Ovary (tissue), 9 donors: ENCODE measurements around the gene SPARC. TPM values are rescaled to one million over a fixed set of nuclear protein-coding genes. Genes with fewer than 3 reads are reported as not detected.

Experiments used
- DNase-seq, 5 donors: peaks; one replicate each; pipeline ENCODE4 v3.0.0-alpha.2; 2019 to 2020
- H3K27ac ChIP-seq, 2 donors: fragments of 200-600 bp; one replicate each; pipeline versions ENCODE4 v1.5.1 to v1.8.0; 2019 to 2022
- H3K27me3 ChIP-seq: fragments of 200-600 bp; one replicate; pipeline ENCODE4 v1.8.0; 2022
- H3K36me3 ChIP-seq: fragments of 200-600 bp; sonication (generic); one replicate; pipeline ENCODE4 v1.5.1; 2019
- H3K4me1 ChIP-seq: one replicate; pipeline ENCODE4 v1.8.1; 2013; ENCODE audit warnings: mild to moderate bottlenecking, moderate library complexity; ENCODE audit not compliant: insufficient read depth
- H3K4me3 ChIP-seq: fragments of 200-600 bp; sonication (generic); one replicate; pipeline ENCODE4 v1.5.1; 2017
- H3K9me3 ChIP-seq, 2 donors: fragments of 200-600 bp in 1 of 2; sonication (generic) in 1 of 2; one replicate each; pipeline versions ENCODE4 v1.5.1 to v1.8.1; 2013 to 2019; ENCODE audit warnings: mild to moderate bottlenecking in 1 of 2, moderate library complexity in 1 of 2
- CTCF ChIP-seq, 3 donors: fragments of 450-650 bp in 2 of 3; fragments of 200-600 bp in 1 of 3; IDR thresholded peaks; one replicate each; pipeline versions ENCODE4 v1.5.1 to v1.8.0; 2016 to 2022; ENCODE audit warnings: antibody characterized with exemption in 3 of 3, mild to moderate bottlenecking in 1 of 3
- EP300 ChIP-seq: sonication (generic); formaldehyde crosslinking; IDR thresholded peaks from one replicate; pipeline ENCODE4 v1.6.1; 2017; ENCODE audit warnings: antibody characterized with exemption
- POLR2A ChIP-seq: fragments of 450-650 bp; IDR thresholded peaks from one replicate; pipeline ENCODE4 v1.6.1; 2017; ENCODE audit warnings: antibody characterized with exemption, mild to moderate bottlenecking, moderate library complexity
- WGBS, 3 donors: extraction: QIAGEN DNeasy Blood & Tissue Kit in 1 of 3; methylation state at CpG; one replicate each; pipeline versions ENCODE4 v1.1.5 to v1.1.7; 2013 to 2017; 5-methylcytosine and 5-hydroxymethylcytosine counted together
- intact Hi-C, 4 donors: fragments of 100-400 bp; cut with DNase I; formaldehyde crosslinking; loops; one replicate each; pipeline versions ENCODE4 v1.11.0 to v1.15.1; 2022 to 2023
- polyA plus RNA-seq, 2 donors: library from polyadenylated mRNA; stranded (reverse); fragments of 200-250 nt in 1 of 2; fragments of 350-450 nt in 1 of 2; fragmentation: Illumina TruSeq in 1 of 2; extraction: RNeasy Lipid Tissue Mini Kit (QIAGEN cat#74804) in 1 of 2; gene quantifications; one replicate each; pipeline ENCODE4 v1.2.3, GENCODE V29; 2013 to 2014
- total RNA-seq, 7 donors: library from RNA; depleted of rRNA in 2 of 7; stranded (reverse); fragments of >200 nt in 2 of 7; fragmentation: NEBNext Ultra II Directional in 3 of 7; extraction: Animal tissue kit (Norgen Biotek cat#: 25700) in 3 of 7; gene quantifications; one replicate each; pipeline versions ENCODE4 v1.1.0 to v1.2.4, GENCODE V29; 2016 to 2023
- donor health status: DM: no; HTN: no; CAD: no; lungs with moderate emphysema.
- donor health status: DM: no; HTN: no; CAD: no.
- donor health status: Bipolar disorder and iron deficiency.
- donor health status: DM: yes; HTN: yes; CAD: no.
- donor health status: DM: no; HTN: no; CAD: no.
- donor health status: DM: yes; HTN: yes; CAD: no.

Gene SPARC
- total and polyA plus RNA-seq, 9 donors, result 220 to 2,564 (median 924) TPM

- intact Hi-C loops, result no loop called here
- H3K4me3 ChIP-seq, result no peak overlapping the region
- no peak overlapping the region for H3K27ac ChIP-seq
- H3K4me1 ChIP-seq, result peaks cover 5% of the 10 kb centered on the region
- H3K36me3 ChIP-seq, result no peaks in the 10 kb centered on the region
- DNase-seq, result no peak
- TF ChIP-seq POLR2A (no peak), EP300 (no peak), CTCF (IDR thresholded peaks at IDR 0.05) (no peak)
- 10 to 23% (median 18%) methylated on average over 2 of the region's 2 CpGs for WGBS, 3 donors
- no peaks in the 10 kb centered on the region for H3K9me3 ChIP-seq
- H3K27me3 ChIP-seq, result no peaks in the 10 kb centered on the region
Observed at GRCh38 chr5:151707567-151707966, 20.9 kb upstream of the SPARC start.

GRCh38 chr5:151706906-151707305 is 20.2 kb upstream of the SPARC start:
- DNase-seq, result no peak
- Histone ChIP-seq H3K36me3 (no peaks in the 10 kb centered on the region), H3K9me3 (no peaks in the 10 kb centered on the region), H3K4me3 (no peak overlapping the region), H3K27me3 (no peaks in the 10 kb centered on the region), H3K4me1 (peaks cover 5% of the 10 kb centered on the region), H3K27ac (no peak overlapping the region)
- TF ChIP-seq CTCF (IDR thresholded peaks at IDR 0.05) (no peak), POLR2A (no peak), EP300 (no peak)
- intact Hi-C loops, result no loop called here

- DNase-seq, result no peak
- TF ChIP-seq EP300, result no peak
- TF ChIP-seq POLR2A, result no peak
- no peak for TF ChIP-seq CTCF (IDR thresholded peaks at IDR 0.05)
- Histone ChIP-seq H3K4me1 (peaks cover 9% of the 10 kb centered on the region), H3K27me3 (no peaks in the 10 kb centered on the region), H3K9me3 (no peaks in the 10 kb centered on the region), H3K27ac (no peak overlapping the region), H3K4me3 (no peak overlapping the region), H3K36me3 (no peaks in the 10 kb centered on the region)
- intact Hi-C loops, result no loop called here
- 60 to 80% (median 71%) methylated on average over 1 of the region's 1 CpG for WGBS, 3 donors
Observed at GRCh38 chr5:151703780-151704179, 17.1 kb upstream of the SPARC start.

- H3K27ac ChIP-seq, result no peak overlapping the region
- H3K4me3 ChIP-seq, result no peak overlapping the region
- no peaks in the 10 kb centered on the region for H3K27me3 ChIP-seq
- no peaks in the 10 kb centered on the region for H3K36me3 ChIP-seq
- H3K9me3 ChIP-seq, result no peaks in the 10 kb centered on the region
- intact Hi-C loops, result no loop called here
- DNase-seq, result no peak
- WGBS, 3 donors, result 82 to 94% (median 88%) methylated on average over 1 of the region's 1 CpG
- peaks cover 8% of the 10 kb centered on the region for H3K4me1 ChIP-seq
- TF ChIP-seq POLR2A, result no peak
- TF ChIP-seq CTCF (IDR thresholded peaks at IDR 0.05), result no peak
- no peak for TF ChIP-seq EP300
Observed at GRCh38 chr5:151703227-151703626, 16.5 kb upstream of the SPARC start.

GRCh38 chr5:151700820-151701219 is 14.1 kb upstream of the SPARC start:
- no peak overlapping the region for H3K27ac ChIP-seq

More at GRCh38 chr5:151700820-151701219, 14.1 kb upstream of the SPARC start:
- Histone ChIP-seq H3K27me3 (no peaks in the 10 kb centered on the region), H3K9me3 (no peaks in the 10 kb centered on the region), H3K36me3 (no peaks in the 10 kb centered on the region), H3K4me3 (no peak overlapping the region), H3K4me1 (peaks cover 8% of the 10 kb centered on the region)
- TF ChIP-seq EP300 (no peak), POLR2A (no peak)
- intact Hi-C loops, result no loop called here
- DNase-seq, result no peak
